GM18867 (cell line): ENCODE results near the gene ISLR.
"Not testable (repeated sequence)": the region's sequence is repeated elsewhere in the genome, so short reads cannot be mapped to it uniquely, and the experiment has no call there.

Experiments used
- ATAC-seq: cut with Tn5 transposase; IDR thresholded peaks from one replicate; pipeline ENCODE4 v1.9.1; 2021; ENCODE audit warnings: mild to moderate bottlenecking, moderate library complexity; ENCODE audit not compliant: unreplicated experiment

Gene ISLR

DNA sequence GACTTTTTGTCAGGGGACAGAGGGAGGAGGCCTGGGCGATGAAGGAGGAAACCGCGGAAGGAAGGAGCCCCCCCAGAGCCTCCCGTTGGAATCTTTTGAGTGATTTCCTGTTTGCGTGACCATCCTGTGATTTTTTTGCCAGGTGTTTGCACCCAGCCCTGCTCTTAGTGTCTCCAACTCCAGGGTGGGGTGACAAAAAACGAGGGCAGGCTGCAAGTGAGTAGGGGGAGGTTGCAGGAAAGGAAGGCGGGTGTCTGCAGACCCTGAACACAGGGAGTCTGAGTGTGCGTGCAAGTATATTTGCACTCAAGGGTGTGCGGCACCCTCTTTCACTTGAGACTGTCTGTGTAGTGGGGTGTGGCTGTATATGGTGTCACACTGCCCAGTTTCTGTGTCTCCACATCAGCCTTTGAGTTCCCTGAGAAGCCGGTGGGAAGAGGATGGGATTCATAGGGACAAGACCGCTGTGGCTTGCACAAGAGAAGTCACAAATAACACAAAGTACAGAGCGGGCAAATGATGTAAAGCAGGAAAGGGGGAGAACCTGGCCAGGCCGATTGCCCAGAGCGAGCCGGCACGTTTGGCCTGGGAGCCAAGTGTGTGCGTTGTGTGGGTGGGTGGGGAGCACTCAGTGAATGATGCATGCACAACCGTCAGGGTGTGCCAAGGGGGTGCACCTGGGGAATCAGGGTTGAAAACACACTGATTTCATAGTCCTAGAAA, 36.5 kb upstream of the ISLR start:
- ATAC-seq = no peak

DNA sequence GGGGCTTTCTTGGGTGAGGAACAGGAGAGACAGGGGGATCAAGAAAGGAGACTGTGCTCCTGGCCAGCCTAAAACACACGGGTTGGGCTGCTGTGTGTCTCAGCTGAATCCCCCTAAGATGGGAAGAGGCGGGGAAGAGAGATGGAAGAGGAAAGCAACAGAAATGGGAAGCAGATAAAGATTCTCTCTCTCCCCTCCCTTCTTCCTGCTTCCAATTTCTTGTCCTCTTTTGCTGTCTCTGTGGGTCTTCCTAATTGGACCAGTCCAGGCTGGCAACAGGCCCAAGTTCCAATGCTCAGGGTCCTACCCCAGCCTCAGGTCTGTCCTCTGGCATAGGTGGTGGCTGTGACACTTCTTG, 36.0 kb upstream of the ISLR start:
- ATAC-seq = no peak

DNA sequence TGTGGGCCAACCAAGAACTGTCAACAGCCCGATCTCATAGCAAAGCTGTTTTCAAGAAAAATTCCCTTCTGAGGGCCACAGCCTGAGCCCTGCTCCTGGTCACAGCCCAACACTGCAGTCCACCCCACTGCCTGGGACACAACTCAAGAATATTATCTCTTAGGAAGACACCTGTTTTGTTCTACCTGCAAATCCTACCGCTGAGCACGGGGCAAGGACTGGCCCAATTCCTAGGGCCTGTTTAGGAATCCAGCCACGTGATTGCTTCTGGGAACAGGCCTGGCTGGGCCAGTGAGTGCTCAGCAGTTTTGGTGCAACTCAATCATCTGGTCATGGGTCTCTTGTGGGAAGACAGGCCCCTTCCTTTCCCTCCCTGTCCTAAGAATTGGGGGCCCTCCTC, 34.9 kb upstream of the ISLR start:
- ATAC-seq = no peak

GRCh38 chr15:74141591-74141990, 31.9 kb upstream of the ISLR start:
- ATAC-seq = no peak

GRCh38 chr15:74144153-74144775, 29.2 kb upstream of the ISLR start:
- no peak for ATAC-seq

DNA sequence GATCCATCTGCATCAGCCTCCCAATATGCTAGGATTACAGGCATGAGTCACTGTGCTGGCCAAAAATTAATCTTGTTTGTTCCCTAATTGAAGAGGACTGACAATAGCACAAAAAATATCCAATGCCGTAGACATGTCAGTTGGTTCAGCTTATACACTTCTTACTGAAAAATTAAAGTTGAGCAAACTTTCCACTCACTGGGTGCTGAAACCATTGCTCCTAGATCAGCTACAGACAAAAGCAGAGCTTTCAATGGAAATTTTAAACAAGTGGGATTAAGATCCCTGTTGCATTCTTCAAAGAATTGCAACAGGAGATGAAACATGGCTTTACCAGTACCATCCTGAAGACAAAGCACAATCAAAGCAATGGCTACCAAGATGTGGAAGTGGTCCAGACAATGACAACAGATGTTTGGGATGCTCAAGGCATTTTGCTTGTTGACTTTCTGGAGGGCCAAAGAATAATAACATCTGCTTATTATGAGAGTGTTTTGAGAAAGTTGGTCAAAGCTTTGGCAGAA, 27.2 kb upstream of the ISLR start:
- ATAC-seq = no peak

- ATAC-seq = no peak
Measured at GRCh38 chr15:74147051-74147450, 26.5 kb upstream of the ISLR start.

- no peak for ATAC-seq
Measured at GRCh38 chr15:74155766-74156417, 17.6 kb upstream of the ISLR start.

DNA sequence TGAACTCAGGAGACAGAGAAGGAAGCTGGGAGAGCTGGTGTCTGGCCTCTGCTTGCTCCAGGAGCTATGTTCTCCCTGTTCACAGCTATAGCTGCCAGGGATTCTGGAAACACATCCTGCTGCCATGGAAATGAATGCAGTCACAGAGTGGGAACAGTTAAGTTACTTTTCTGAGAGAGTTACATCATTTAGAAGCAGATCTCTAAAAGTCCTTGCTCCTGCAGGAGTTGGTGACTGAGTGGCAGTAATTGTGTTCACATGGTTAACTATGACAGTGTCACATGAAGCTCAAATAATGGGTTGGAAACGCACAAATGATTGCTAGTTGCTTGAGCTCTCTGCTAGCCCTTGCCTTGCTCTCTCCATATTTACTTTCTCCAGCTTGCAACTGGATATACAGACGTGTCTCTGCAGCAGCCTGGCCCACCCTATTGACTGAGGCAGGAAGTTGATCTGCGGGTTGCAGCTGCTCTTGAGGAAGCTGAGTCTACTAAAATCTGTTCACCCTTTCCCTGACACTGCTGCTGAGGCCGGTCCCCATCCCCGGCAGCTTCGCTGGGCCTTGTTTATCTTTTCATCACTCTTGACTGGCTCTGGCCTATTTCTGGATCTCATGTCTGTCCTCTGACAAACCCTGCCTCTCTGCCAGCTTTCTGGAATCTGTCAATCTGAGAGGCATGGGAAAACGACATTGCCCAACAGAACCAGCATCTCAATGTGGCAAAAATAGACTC, 16.7 kb upstream of the ISLR start:
- ATAC-seq = no peak

GRCh38 chr15:74157868-74158827, 15.4 kb upstream of the ISLR start:
- no peak for ATAC-seq

DNA sequence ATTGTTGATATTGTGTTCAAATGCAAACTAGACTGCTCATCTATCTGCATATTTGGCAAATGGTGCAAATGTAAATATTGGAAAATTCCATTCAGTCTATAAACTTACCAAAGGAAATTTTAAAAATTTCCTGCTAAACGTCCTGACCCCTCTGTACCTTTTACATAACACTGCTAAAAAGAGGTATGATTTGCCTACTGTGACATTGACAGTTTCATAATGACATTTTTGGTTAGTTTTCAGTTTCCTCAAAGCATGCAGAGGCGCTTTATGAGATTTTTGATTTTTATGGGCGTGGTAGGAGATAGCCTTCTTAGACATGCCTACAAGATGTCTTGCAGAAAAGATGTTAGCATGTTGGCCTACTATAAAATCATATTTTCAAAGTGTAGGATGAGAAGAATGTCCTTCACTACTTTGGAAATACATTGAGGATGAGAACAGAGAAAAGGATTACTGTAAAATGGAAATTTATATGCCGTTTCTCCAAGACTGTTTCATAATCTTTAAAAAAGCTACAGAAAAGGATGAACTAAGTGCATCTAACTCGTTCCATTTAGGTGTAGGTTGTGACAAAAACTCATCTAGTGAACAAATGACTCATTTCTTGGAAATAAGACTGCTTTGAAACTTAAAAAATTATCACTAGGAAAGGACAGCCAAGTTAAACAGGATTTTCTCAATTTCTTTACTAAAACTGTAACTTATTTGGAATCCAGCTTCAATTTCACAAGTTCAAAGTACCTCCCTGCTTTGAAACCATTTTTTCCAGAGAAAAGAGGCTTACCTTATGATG, 14.5 kb upstream of the ISLR start:
- ATAC-seq = peak; percentile 72

GRCh38 chr15:74159773-74160172, 13.7 kb upstream of the ISLR start:
- ATAC-seq = no peak

DNA sequence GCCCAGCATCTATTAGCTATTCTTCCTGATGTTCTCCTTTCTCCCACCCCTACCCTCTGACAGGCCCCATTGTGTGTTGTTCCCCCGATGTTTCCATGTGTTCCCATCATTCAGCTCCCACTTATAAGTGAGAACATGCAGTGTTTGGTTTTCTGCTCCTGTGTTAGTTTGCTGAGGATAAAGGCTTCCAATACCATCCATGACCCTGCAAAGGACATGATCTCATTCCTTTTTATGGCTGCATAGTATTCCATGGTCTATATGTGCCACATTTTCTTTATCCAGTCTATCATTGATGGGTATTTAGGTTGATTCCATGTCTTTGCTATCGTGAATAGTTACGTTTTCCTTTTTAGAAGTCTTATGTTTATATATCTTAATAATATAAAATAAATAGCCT, 13.1 kb upstream of the ISLR start:
- ATAC-seq = not testable (repeated sequence)

DNA sequence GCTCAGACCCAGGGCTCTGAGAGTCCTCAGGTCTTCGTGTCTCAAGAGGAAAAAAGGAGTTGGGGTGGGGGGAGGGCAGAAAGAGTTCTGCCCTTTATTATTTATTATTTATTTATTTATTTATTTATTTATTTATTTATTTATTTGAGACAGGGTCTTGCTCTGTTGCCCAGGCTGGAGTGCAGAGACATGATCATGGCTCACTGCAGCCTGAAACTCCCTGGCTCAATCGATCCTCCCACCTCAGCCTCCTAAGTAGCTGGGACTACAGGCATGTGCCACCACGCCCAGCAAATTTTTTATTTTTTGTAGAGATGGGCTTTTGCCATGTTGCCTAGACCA, 11.3 kb upstream of the ISLR start:
- ATAC-seq = not testable (repeated sequence)

GRCh38 chr15:74165461-74165860, 8.0 kb upstream of the ISLR start:
- ATAC-seq = no peak

- ATAC-seq = no peak
Measured at GRCh38 chr15:74167891-74168331, 5.6 kb upstream of the ISLR start.

DNA sequence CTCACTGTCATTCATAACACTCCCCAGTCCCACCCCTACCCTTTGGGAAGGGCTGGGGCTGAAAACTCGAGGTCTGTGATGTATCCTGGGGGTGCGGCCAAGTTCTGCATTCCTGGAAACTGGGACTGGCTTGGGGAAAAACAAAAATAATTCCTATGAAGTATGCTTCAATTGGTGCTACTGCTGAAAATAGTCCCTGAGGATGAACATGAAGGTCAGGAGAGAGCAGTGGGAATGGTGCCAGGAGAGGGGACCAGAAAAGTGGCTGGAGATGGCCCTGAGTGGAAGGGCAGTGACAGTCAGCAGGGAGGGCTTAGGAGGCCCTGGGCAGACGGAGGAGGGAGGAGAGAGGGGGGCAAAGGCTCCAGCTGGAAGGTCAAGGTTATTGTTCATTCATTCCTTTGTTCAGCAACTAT, 4.8 kb upstream of the ISLR start:
- ATAC-seq = no peak

- no peak for ATAC-seq
Measured at GRCh38 chr15:74170071-74170844, 3.3 kb upstream of the ISLR start.
